WTC11 (cell line): Measurements from ENCODE around the gene TUNAR. TPM values are rescaled to one million over a fixed set of nuclear protein-coding genes. Genes with fewer than 3 reads are reported as not detected.

ENCODE experiments used
- ATAC-seq: fragments of 200-7000 bp; cut with Tn5 transposase; 2 replicates; pipeline ENCODE4 v1.10.0; 2021; ENCODE audit warnings: mild to moderate bottlenecking, moderate library complexity
- CTCF ChIA-PET: fragments of 300-600 bp; sonication (Branson Sonifier 250); formaldehyde crosslinking; loops from one replicate; lab custom pipeline; 2021; ENCODE audit warnings: antibody characterized with exemption; lab: Charles Lee
- POLR2A ChIA-PET: fragments of 350-600 bp; sonication (Branson Sonifier 250); formaldehyde crosslinking; loops from one replicate; lab custom pipeline; 2021; ENCODE audit warnings: antibody characterized with exemption; lab: Charles Lee
- DNase-seq: peaks from one replicate; pipeline ENCODE4 v3.0.0; 2021; ENCODE audit warnings: low spot score
- H3K27ac Mint-ChIP-seq: 2 replicates; pipeline ENCODE4 v1.8.0; 2021; ENCODE audit warnings: mixed read lengths
- H3K27me3 Mint-ChIP-seq: 2 replicates; pipeline ENCODE4 v1.8.0; 2021; ENCODE audit warnings: low read depth, mild to moderate bottlenecking, moderate library complexity, mixed read lengths
- H3K36me3 Mint-ChIP-seq: 2 replicates; pipeline ENCODE4 v1.8.0; 2021; ENCODE audit warnings: mixed read lengths
- H3K4me1 Mint-ChIP-seq: 2 replicates; pipeline ENCODE4 v1.8.0; 2022; ENCODE audit warnings: mixed read lengths
- H3K4me3 Mint-ChIP-seq: 2 replicates; pipeline ENCODE4 v1.8.0; 2021; ENCODE audit warnings: mild to moderate bottlenecking, moderate library complexity, mixed read lengths
- H3K9me3 Mint-ChIP-seq: 2 replicates; pipeline ENCODE4 v1.8.0; 2021; ENCODE audit warnings: mixed read lengths
- ATF3 ChIP-seq: sonication (generic); formaldehyde crosslinking; conservative IDR thresholded peaks from 2 replicates; pipeline ENCODE4 v1.8.1; 2022; ENCODE audit warnings: mild to moderate bottlenecking, missing genetic modification reagents
- E2F1 ChIP-seq: sonication (generic); formaldehyde crosslinking; IDR thresholded peaks from 2 replicates; pipeline ENCODE4 v1.8.0; 2022; ENCODE audit warnings: mild to moderate bottlenecking, missing genetic modification reagents
- E2F4 ChIP-seq: sonication (generic); formaldehyde crosslinking; IDR thresholded peaks from 2 replicates; pipeline ENCODE4 v1.8.1; 2022; ENCODE audit warnings: low read depth, mild to moderate bottlenecking, moderate library complexity, missing genetic modification reagents, borderline replicate concordance
- ELF4 ChIP-seq: sonication (generic); formaldehyde crosslinking; IDR thresholded peaks from 2 replicates; pipeline ENCODE4 v1.8.1; 2022; ENCODE audit warnings: low read depth, mild to moderate bottlenecking, moderate library complexity, missing genetic modification reagents
- GTF2I ChIP-seq: fragments of 250-450 bp; sonication (Bioruptor Pico); conservative IDR thresholded peaks from 2 replicates; pipeline ENCODE4 v1.4.0; 2021; ENCODE audit warnings: mild to moderate bottlenecking
- KAT7 ChIP-seq: sonication (generic); formaldehyde crosslinking; IDR thresholded peaks from 2 replicates; pipeline ENCODE4 v1.8.1; 2023; ENCODE audit warnings: missing genetic modification reagents, mild to moderate bottlenecking, borderline replicate concordance
- MYBL2 ChIP-seq: sonication (generic); formaldehyde crosslinking; IDR thresholded peaks from 2 replicates; pipeline ENCODE4 v1.8.1; 2023; ENCODE audit warnings: mild to moderate bottlenecking, moderate library complexity, missing genetic modification reagents
- NFYB ChIP-seq: sonication (generic); formaldehyde crosslinking; conservative IDR thresholded peaks from 2 replicates; pipeline ENCODE4 v1.8.0; 2022; ENCODE audit warnings: low read depth, missing genetic modification reagents
- PRDM15 ChIP-seq: sonication (generic); formaldehyde crosslinking; IDR thresholded peaks from 2 replicates; pipeline ENCODE4 v1.8.0; 2022; ENCODE audit warnings: missing genetic modification reagents
- TCF7 ChIP-seq: sonication (generic); formaldehyde crosslinking; IDR thresholded peaks from 2 replicates; pipeline ENCODE4 v1.8.0; 2022; ENCODE audit warnings: mild to moderate bottlenecking, low read depth, missing genetic modification reagents, moderate library complexity
- USF2 ChIP-seq: sonication (generic); formaldehyde crosslinking; IDR thresholded peaks from 2 replicates; pipeline ENCODE4 v1.8.1; 2023; ENCODE audit warnings: mild to moderate bottlenecking, missing genetic modification reagents, moderate library complexity
- ZNF121 ChIP-seq: sonication (generic); formaldehyde crosslinking; IDR thresholded peaks from 2 replicates; pipeline ENCODE4 v1.8.0; 2023; ENCODE audit warnings: missing genetic modification reagents
- ZNF138 ChIP-seq: sonication (generic); formaldehyde crosslinking; conservative IDR thresholded peaks from 2 replicates; pipeline ENCODE4 v1.8.1; 2022; ENCODE audit warnings: mild to moderate bottlenecking, moderate library complexity, missing genetic modification reagents
- total RNA-seq: library from RNA; stranded (reverse); gene quantifications from 3 replicates; pipeline ENCODE4 v1.2.3, GENCODE V29; 2021
- TF ChIP-seq, protein P1 (sequence below): sonication (generic); formaldehyde crosslinking; IDR thresholded peaks from 2 replicates; pipeline ENCODE4 v1.8.0; 2022; ENCODE audit warnings: mild to moderate bottlenecking, missing genetic modification reagents
- TF ChIP-seq, protein P2 (sequence below): sonication (generic); formaldehyde crosslinking; IDR thresholded peaks from 2 replicates; pipeline ENCODE4 v1.8.0; 2022; ENCODE audit warnings: mild to moderate bottlenecking, missing genetic modification reagents
- TF ChIP-seq, protein P3 (sequence below): fragments of 200-600 bp; IDR thresholded peaks from 2 replicates; pipeline ENCODE4 v1.8.0; 2022; ENCODE audit warnings: antibody characterized with exemption
- TF ChIP-seq, protein P4 (sequence below): sonication (generic); formaldehyde crosslinking; IDR thresholded peaks from 2 replicates; pipeline ENCODE4 v1.8.0; 2023; ENCODE audit warnings: mild to moderate bottlenecking, missing genetic modification reagents

The TUNAR gene
- total RNA-seq, 1 experiment from 2014 or later, result 36.3 TPM

DNA sequence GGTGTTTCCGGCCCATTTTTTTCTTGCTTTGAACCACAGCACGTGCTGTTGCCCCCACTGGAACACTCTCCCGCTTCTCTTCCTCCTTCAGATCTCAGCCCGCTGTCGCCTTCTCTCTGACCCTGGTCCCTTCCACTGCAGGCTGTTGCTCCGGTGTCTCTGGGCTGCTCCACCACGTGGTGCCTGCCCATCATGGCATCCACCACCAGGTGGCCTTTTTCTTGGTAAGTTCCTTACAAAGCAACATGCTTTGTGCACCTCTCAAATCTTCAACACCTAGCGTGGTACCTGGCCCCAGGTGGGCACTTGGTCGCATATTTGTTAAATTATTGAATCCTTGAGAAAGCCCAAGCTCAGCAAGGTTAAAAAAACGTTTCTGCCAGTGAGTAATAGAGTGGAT is 19.1 kb downstream of the TUNAR start:
- DNase-seq (peak; percentile 68), ATAC-seq (peak; percentile 81)
- TF ChIP-seq, protein P1, sequence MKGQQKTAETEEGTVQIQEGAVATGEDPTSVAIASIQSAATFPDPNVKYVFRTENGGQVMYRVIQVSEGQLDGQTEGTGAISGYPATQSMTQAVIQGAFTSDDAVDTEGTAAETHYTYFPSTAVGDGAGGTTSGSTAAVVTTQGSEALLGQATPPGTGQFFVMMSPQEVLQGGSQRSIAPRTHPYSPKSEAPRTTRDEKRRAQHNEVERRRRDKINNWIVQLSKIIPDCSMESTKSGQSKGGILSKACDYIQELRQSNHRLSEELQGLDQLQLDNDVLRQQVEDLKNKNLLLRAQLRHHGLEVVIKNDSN (CRISPR knock-in tag), result peak; percentile 84
- TF ChIP-seq PRDM15 (CRISPR knock-in tag), result no peak
- TF ChIP-seq, protein P2, sequence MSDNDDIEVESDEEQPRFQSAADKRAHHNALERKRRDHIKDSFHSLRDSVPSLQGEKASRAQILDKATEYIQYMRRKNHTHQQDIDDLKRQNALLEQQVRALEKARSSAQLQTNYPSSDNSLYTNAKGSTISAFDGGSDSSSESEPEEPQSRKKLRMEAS, result peak; percentile 85; the same call in 1 of the 2 replicates
- TF ChIP-seq ZNF121 (CRISPR knock-in tag), result no peak
- TF ChIP-seq, protein P3, sequence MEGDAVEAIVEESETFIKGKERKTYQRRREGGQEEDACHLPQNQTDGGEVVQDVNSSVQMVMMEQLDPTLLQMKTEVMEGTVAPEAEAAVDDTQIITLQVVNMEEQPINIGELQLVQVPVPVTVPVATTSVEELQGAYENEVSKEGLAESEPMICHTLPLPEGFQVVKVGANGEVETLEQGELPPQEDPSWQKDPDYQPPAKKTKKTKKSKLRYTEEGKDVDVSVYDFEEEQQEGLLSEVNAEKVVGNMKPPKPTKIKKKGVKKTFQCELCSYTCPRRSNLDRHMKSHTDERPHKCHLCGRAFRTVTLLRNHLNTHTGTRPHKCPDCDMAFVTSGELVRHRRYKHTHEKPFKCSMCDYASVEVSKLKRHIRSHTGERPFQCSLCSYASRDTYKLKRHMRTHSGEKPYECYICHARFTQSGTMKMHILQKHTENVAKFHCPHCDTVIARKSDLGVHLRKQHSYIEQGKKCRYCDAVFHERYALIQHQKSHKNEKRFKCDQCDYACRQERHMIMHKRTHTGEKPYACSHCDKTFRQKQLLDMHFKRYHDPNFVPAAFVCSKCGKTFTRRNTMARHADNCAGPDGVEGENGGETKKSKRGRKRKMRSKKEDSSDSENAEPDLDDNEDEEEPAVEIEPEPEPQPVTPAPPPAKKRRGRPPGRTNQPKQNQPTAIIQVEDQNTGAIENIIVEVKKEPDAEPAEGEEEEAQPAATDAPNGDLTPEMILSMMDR, result peak; percentile 45; the same call in 1 of the 2 replicates
- TF ChIP-seq, protein P4, sequence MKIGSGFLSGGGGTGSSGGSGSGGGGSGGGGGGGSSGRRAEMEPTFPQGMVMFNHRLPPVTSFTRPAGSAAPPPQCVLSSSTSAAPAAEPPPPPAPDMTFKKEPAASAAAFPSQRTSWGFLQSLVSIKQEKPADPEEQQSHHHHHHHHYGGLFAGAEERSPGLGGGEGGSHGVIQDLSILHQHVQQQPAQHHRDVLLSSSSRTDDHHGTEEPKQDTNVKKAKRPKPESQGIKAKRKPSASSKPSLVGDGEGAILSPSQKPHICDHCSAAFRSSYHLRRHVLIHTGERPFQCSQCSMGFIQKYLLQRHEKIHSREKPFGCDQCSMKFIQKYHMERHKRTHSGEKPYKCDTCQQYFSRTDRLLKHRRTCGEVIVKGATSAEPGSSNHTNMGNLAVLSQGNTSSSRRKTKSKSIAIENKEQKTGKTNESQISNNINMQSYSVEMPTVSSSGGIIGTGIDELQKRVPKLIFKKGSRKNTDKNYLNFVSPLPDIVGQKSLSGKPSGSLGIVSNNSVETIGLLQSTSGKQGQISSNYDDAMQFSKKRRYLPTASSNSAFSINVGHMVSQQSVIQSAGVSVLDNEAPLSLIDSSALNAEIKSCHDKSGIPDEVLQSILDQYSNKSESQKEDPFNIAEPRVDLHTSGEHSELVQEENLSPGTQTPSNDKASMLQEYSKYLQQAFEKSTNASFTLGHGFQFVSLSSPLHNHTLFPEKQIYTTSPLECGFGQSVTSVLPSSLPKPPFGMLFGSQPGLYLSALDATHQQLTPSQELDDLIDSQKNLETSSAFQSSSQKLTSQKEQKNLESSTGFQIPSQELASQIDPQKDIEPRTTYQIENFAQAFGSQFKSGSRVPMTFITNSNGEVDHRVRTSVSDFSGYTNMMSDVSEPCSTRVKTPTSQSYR, result 0 out of 2 replicates have a peak, but pooled peaks have one; percentile 32
- no peak for TF ChIP-seq KAT7
- TF ChIP-seq USF2 (CRISPR knock-in tag), result peak; percentile 82
- TF ChIP-seq TCF7 (CRISPR knock-in tag), result no peak
- Mint-ChIP-seq H3K27ac (no peak overlapping the region; the same call in 1 of the 2 replicates), H3K27me3 (no peaks in the 10 kb centered on the region), H3K4me1 (peaks cover 57% of the 10 kb centered on the region), H3K9me3 (no peaks in the 10 kb centered on the region), H3K4me3 (no peak overlapping the region), H3K36me3 (peaks cover 29% of the 10 kb centered on the region)
- ChIA-PET POLR2A (no interaction called here), CTCF (interaction anchor here (0.6 to 3.6 kb wide), 16 partner anchors 9 to 203 kb away, joined by 3 to 38 read pairs (median 6); no protein-coding TSS in a partner anchor)

GRCh38 chr14:95896498-95897135 is 20.0 kb downstream of the TUNAR start:
- ChIA-PET CTCF (interaction anchor here (0.5 to 3.6 kb wide), 20 partner anchors 10 to 204 kb away, joined by 3 to 38 read pairs (median 4); no protein-coding TSS in a partner anchor), POLR2A (no interaction called here)
- H3K27ac Mint-ChIP-seq, result peak overlapping the region; percentile 91
- ATAC-seq (peak; percentile 65), DNase-seq (peak; percentile 29)
- peaks cover 34% of the 10 kb centered on the region for H3K36me3 Mint-ChIP-seq
- no peaks in the 10 kb centered on the region for H3K27me3 Mint-ChIP-seq
- no peaks in the 10 kb centered on the region for H3K9me3 Mint-ChIP-seq
- no peak overlapping the region for H3K4me3 Mint-ChIP-seq
- H3K4me1 Mint-ChIP-seq, result peaks cover 63% of the 10 kb centered on the region
- TF ChIP-seq GTF2I (CRISPR knock-in tag), result no peak
- TF ChIP-seq NFYB (CRISPR knock-in tag), result no peak
- TF ChIP-seq ATF3 (CRISPR knock-in tag), result no peak
- no peak for TF ChIP-seq E2F1
- TF ChIP-seq ZNF138 (CRISPR knock-in tag), result no peak
- TF ChIP-seq ELF4 (CRISPR knock-in tag), result no peak
- TF ChIP-seq, protein P3, result no peak
- TF ChIP-seq E2F4 (CRISPR knock-in tag), result no peak
- TF ChIP-seq MYBL2 (CRISPR knock-in tag), result no peak
